Transverse colon (tissue), 4 donors: Measurements from ENCODE around the gene ZMIZ2. TPM values are rescaled to one million over a fixed set of nuclear protein-coding genes. Genes with fewer than 3 reads are reported as not detected.

ENCODE experiments used
- DNase-seq: peaks from one replicate; pipeline ENCODE4 v3.0.0-alpha.2; 2019
- H3K27ac ChIP-seq, 4 donors: fragments of 200-600 bp; sonication (generic); 2 replicates each; pipeline ENCODE4 v1.5.1; 2016 to 2018; ENCODE audit warnings: inconsistent platforms in 4 of 4
- H3K27me3 ChIP-seq: fragments of 200-600 bp; sonication (generic); 2 replicates; pipeline ENCODE4 v1.5.1; 2017; ENCODE audit warnings: inconsistent platforms
- H3K36me3 ChIP-seq, 4 donors: fragments of 200-600 bp; sonication (generic); 2 replicates each; pipeline ENCODE4 v1.5.1; 2017 to 2019; ENCODE audit warnings: inconsistent platforms in 4 of 4
- H3K4me1 ChIP-seq, 4 donors: fragments of 200-600 bp; sonication (generic); 2 replicates each; pipeline ENCODE4 v1.5.1; 2017 to 2020; ENCODE audit warnings: inconsistent platforms in 4 of 4
- H3K4me3 ChIP-seq, 4 donors: fragments of 200-600 bp; sonication (generic); 1 replicate in 1 of 4; 2 replicates in 3 of 4; pipeline versions ENCODE4 v1.5.1 to v1.6.1; 2017 to 2019; ENCODE audit warnings: inconsistent platforms in 4 of 4
- H3K9me3 ChIP-seq, 2 donors: fragments of 200-600 bp; sonication (generic); 2 replicates each; pipeline ENCODE4 v1.5.1; 2017 to 2019; ENCODE audit warnings: inconsistent platforms in 2 of 2
- EP300 ChIP-seq: sonication (generic); formaldehyde crosslinking; IDR thresholded peaks from one replicate; pipeline ENCODE4 v1.6.1; 2017; ENCODE audit warnings: antibody characterized with exemption, low read depth
- POLR2A ChIP-seq: fragments of 450-650 bp; IDR thresholded peaks from one replicate; pipeline ENCODE4 v1.6.1; 2016; ENCODE audit warnings: antibody characterized with exemption, mild to moderate bottlenecking, moderate library complexity
- POLR2AphosphoS5 ChIP-seq, 3 donors: sonication (generic); formaldehyde crosslinking; IDR thresholded peaks; one replicate each; pipeline ENCODE4 v1.6.1; 2016; ENCODE audit warnings: antibody characterized with exemption in 3 of 3
- whole genome bisulfite sequencing, 2 donors: methylation state at CpG; one replicate each; pipeline ENCODE4 v1.1.5; 2018; ENCODE audit warnings: low coverage in 1 of 2; 5-methylcytosine and 5-hydroxymethylcytosine counted together
- in situ Hi-C, 4 donors: fragments of 200-750 bp; cut with MboI; loops; one replicate each; pipeline versions ENCODE4 v1.15.0 to v1.15.1; 2017; ENCODE audit warnings: low sequenced_read_pairs in 3 of 4, low pct_ligation_motif_present in 1 of 4, low pct_unique_long_range_greater_than_20kb in 1 of 4
- intact Hi-C: fragments of 100-400 bp; cut with DNase I; formaldehyde crosslinking; loops from one replicate; pipeline ENCODE4 v1.15.1; 2023; ENCODE audit warnings: low total_unique reads
- total RNA-seq, 4 donors: library from RNA; depleted of rRNA; stranded (reverse); fragments of >200 nt; gene quantifications; one replicate each; pipeline ENCODE4 v1.1.0, GENCODE V29; 2016
- TF ChIP-seq, protein P1 (sequence below), 5 experiments: fragments of 200-600 bp in 3 of 5; fragments of 450-650 bp in 2 of 5; sonication (generic) in 3 of 5; IDR thresholded peaks; 1 replicate in 2 of 5; 2 replicates in 3 of 5; pipeline ENCODE4 v1.5.1; 2016 to 2017; ENCODE audit warnings: antibody characterized with exemption in 5 of 5, inconsistent platforms in 3 of 5, mild to moderate bottlenecking in 2 of 5, moderate library complexity in 1 of 5

Gene ZMIZ2
- total RNA-seq, 4 donors from 2014 or later, result 40.6 to 92.7 (median 69.3) TPM

DNA sequence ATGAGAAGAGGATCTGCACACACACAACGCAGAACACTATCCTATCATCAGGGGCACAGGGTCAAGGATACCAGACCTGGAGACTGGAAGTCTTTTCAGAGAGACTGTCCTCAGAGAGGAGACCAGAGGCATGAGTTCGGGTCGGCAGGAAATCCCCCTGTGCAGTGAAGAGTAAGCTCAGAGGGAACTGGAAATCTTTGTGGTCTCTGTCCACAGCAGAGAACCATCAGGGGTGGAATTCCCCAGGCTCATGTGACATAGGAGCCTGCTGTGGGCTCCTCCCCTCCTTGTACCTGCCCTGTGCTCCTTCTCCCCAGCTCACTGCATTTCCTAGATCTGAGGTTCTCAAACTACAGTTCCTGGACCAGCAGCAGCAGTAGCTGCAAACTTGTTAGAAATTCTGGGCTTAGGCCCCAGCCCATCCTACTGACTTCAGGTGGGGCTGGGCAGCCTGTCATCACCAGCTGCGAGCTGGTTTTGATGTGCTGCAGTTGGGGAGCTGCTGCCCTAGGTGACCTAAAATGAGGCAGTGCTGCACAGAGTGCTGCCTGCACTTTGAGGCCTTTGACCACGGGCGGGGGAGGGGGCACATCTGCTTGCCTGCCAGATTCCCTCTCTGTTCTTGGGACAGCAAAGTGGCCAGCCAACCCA, 2.4 kb downstream of the ZMIZ2 start:
- no peaks in the 10 kb centered on the region for H3K27me3 ChIP-seq
- in situ Hi-C loops, result loop anchor here in 3 of 4 donors (10.0 to 25.0 kb wide), 2 partner anchors 156 to 164 kb away; partner anchors contain the start of gene TMED4 (in 2 of the 3)
- TF ChIP-seq POLR2A (no peak), EP300 (no peak), POLR2AphosphoS5 (IDR thresholded peaks at IDR 0.05) (no peak)
- TF ChIP-seq, protein P1, sequence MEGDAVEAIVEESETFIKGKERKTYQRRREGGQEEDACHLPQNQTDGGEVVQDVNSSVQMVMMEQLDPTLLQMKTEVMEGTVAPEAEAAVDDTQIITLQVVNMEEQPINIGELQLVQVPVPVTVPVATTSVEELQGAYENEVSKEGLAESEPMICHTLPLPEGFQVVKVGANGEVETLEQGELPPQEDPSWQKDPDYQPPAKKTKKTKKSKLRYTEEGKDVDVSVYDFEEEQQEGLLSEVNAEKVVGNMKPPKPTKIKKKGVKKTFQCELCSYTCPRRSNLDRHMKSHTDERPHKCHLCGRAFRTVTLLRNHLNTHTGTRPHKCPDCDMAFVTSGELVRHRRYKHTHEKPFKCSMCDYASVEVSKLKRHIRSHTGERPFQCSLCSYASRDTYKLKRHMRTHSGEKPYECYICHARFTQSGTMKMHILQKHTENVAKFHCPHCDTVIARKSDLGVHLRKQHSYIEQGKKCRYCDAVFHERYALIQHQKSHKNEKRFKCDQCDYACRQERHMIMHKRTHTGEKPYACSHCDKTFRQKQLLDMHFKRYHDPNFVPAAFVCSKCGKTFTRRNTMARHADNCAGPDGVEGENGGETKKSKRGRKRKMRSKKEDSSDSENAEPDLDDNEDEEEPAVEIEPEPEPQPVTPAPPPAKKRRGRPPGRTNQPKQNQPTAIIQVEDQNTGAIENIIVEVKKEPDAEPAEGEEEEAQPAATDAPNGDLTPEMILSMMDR (IDR thresholded peaks at IDR 0.05), result no peak
- peaks cover 28 to 53% (median 35%) of the 10 kb centered on the region in 4 donors for H3K4me1 ChIP-seq
- H3K36me3 ChIP-seq, result no peaks in the 10 kb centered on the region
- 20 to 39% methylated on average over 2 to 6 of the region's 6 CpGs for WGBS, 2 donors
- no peak overlapping the region for H3K4me3 ChIP-seq
- intact Hi-C loops, result no loop called here
- peak overlapping the region; percentile 22 to 100 (median 37) for H3K27ac ChIP-seq
- no peaks in the 10 kb centered on the region for H3K9me3 ChIP-seq
- peak; percentile 44 for DNase-seq

DNA sequence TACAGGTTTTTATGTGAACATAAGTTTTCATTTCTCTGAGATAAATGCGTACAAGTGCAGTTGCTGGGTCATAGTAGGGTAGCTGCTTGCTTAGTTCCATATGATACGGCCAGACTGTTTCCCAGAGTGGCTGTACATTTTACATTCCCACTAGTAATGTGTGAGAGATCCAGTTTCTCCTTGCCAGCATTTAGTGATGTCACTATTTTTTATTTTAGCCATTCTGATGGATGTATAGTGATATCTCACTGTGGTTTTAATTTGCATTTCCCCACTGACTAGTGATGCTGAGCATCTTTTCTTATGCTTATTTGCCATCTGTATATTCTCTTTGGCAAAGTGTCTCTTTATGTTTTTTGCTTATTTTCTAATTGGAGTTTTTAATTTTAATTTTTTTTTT, 4.2 kb downstream of the ZMIZ2 start:
- intact Hi-C loops, result no loop called here
- in situ Hi-C loops, result loop anchor here in 3 of 4 donors (10.0 to 25.0 kb wide), 2 partner anchors 158 to 166 kb away; partner anchors contain the start of gene TMED4 (in 2 of the 3)
- Histone ChIP-seq H3K9me3 (no peaks in the 10 kb centered on the region), H3K27me3 (no peaks in the 10 kb centered on the region), H3K4me3 (no peak overlapping the region), H3K36me3 (peaks cover 0 to 4% (median 0%) of the 10 kb centered on the region in 4 donors), H3K4me1 (peaks cover 30 to 65% (median 43%) of the 10 kb centered on the region in 4 donors), H3K27ac (no peak overlapping the region)
- DNase-seq, result no peak
- TF ChIP-seq, protein P1 (IDR thresholded peaks at IDR 0.05), result no peak
- TF ChIP-seq POLR2A (no peak), EP300 (no peak), POLR2AphosphoS5 (IDR thresholded peaks at IDR 0.05) (no peak)
- WGBS, 2 donors, result 95 to 97% methylated on average over 2 of the region's 2 CpGs

DNA sequence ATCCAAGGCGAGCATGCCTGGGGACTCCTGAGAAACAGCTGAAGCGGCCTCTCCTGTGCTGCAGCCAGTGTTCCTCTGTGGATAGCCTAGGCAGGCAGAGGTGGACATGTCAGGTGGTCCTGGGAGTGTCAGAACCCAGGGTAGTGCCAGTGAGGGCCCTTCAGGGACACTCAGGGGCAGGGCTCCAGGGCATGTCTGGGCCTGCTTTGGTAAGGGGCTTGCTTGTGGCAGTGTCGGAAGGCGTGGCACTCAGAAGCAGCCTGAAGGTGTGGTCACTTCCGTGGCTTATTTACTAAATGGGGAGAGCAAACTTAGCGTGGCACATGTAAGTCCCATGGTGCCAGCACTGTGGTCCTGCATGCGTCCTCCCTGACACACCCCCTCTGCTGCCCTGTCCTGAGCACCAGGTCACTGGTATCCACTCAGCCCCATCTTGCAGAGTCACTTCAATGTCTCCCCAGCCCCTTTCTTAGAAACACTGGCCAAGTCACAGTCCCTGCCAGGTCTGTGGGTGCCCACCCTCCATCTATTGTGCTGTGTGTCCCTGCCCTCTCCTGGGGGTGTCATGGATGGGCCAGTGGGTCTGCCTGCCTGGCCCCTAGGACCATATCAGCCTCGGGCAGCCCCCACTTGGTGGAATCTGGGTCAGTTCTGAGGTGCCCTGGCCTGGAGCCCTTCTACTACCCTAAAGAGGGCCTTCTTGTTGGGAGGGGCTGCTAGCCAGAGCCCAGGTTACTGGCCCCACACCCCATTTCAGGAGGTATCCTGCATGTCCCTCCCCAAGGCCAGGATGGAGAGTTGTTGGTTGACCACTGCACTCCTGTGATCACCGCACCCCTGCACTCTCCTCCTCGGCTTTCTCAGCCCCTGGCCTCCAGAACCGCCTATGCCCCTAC, 6.4 kb downstream of the ZMIZ2 start:
- no peak for TF ChIP-seq POLR2AphosphoS5 (IDR thresholded peaks at IDR 0.05)
- intact Hi-C loops (no loop called here), in situ Hi-C loops (loop anchor here in 3 of 4 donors (10.0 to 25.0 kb wide), 2 partner anchors 160 to 168 kb away; partner anchors contain the start of gene TMED4 (in 2 of the 3))
- H3K9me3 ChIP-seq, result no peaks in the 10 kb centered on the region
- peaks cover 0 to 16% (median 0%) of the 10 kb centered on the region in 4 donors for H3K36me3 ChIP-seq
- no peak overlapping the region for H3K4me3 ChIP-seq
- WGBS, 2 donors, result 74% methylated on average over 10 of the region's 11 CpGs; no CpG with 5 or more reads in 1 of the 2 donors
- DNase-seq, result no peak
- H3K27ac ChIP-seq, result peak overlapping the region; percentile 4 to 63 (median 30)
- H3K27me3 ChIP-seq, result no peaks in the 10 kb centered on the region
- H3K4me1 ChIP-seq, result peaks cover 23 to 54% (median 35%) of the 10 kb centered on the region in 4 donors

DNA sequence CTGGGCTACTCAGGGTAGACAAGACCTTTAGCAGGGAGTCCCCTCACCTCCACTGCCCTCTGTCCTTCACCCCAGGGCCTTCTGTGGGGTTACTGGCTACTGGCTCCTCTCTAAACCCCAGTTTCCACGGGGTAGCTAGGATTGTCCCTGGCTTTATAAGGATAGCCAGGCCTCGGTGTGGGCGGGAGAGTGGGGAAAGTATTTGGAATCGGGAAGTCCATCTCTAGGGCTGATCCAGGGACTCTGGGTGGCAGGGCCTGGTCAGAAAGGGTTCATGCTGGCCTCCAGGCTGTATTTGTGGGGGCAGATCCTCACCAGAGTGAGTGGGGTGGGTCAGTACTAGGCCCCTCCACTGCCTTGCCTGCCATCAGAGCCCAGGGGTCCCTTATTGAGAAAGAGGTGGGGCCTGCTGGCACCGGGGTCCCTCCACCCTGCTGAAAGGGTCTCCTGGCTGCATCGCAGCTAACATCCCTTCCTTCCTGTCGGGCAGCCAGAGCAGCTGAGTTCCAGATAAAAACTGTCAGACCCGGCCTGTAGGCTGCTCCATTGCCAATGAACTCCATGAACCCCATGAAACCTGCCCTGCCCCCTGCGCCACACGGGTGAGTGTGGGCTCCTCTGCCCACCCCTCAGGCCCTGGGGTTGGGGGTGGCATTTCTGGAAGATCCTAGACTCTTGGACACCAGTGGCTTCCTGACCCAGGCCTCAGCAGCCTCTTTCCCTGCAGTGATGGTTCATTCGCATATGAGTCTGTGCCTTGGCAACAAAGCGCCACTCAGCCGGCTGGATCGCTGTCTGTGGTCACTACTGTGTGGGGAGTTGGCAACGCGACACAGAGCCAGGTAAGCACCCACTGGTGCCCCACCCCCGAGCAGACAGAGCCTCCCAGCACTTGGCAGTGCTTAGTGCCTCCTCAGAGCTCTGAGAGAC, 7.3 kb downstream of the ZMIZ2 start:
- Histone ChIP-seq H3K9me3 (no peaks in the 10 kb centered on the region), H3K36me3 (peaks cover 0 to 20% (median 0%) of the 10 kb centered on the region in 4 donors), H3K4me3 (no peak overlapping the region), H3K27ac (peak overlapping the region; percentile 4 to 63 (median 30)), H3K27me3 (no peaks in the 10 kb centered on the region), H3K4me1 (peaks cover 14 to 45% (median 26%) of the 10 kb centered on the region in 4 donors)
- intact Hi-C loops, result no loop called here
- no peak for DNase-seq
- 82% methylated on average over 17 of the region's 17 CpGs; no CpG with 5 or more reads in 1 of the 2 donors for WGBS, 2 donors
- TF ChIP-seq, protein P1 (IDR thresholded peaks at IDR 0.05), result no peak
- in situ Hi-C loops, result loop anchor here in 3 of 4 donors (10.0 to 25.0 kb wide), 2 partner anchors 161 to 169 kb away; partner anchors contain the start of gene TMED4 (in 2 of the 3)
